Neural crest cell (in vitro differentiated cells): Measurements from ENCODE around the gene LGR6. TPM values are rescaled to one million over a fixed set of nuclear protein-coding genes. Genes with fewer than 3 reads are reported as not detected.

Experiments used
- DNase-seq: peaks from one replicate; pipeline ENCODE4 v3.0.0; 2021; ENCODE audit warnings: low read depth, mixed read lengths, low spot score
- H3K27ac Mint-ChIP-seq: one replicate; pipeline ENCODE4 v1.8.0; 2021; ENCODE audit warnings: mild to moderate bottlenecking, mixed read lengths; ENCODE audit not compliant: unreplicated experiment
- H3K27me3 Mint-ChIP-seq: 2 replicates; pipeline ENCODE4 v1.8.0; 2021; ENCODE audit warnings: low read depth, mild to moderate bottlenecking, mixed read lengths
- H3K36me3 Mint-ChIP-seq: 2 replicates; pipeline ENCODE4 v1.8.0; 2021; ENCODE audit warnings: low read depth, mild to moderate bottlenecking, mixed read lengths
- H3K4me1 Mint-ChIP-seq: 2 replicates; pipeline ENCODE4 v1.8.0; 2021; ENCODE audit warnings: mixed read lengths
- H3K4me3 Mint-ChIP-seq: one replicate; pipeline ENCODE4 v1.8.0; 2021; ENCODE audit warnings: mild to moderate bottlenecking, mixed read lengths
- H3K9me3 Mint-ChIP-seq: 2 replicates; pipeline ENCODE4 v1.8.0; 2021; ENCODE audit warnings: mixed read lengths
- total RNA-seq: library from RNA; stranded (reverse); gene quantifications from 2 replicates; pipeline ENCODE4 v1.2.1, GENCODE V29; 2021
- TF ChIP-seq, protein P1 (sequence below): fragments of 200-600 bp; sonication (generic); conservative IDR thresholded peaks from 2 replicates; pipeline ENCODE4 v1.5.0; 2021; ENCODE audit warnings: antibody characterized with exemption, mild to moderate bottlenecking

The LGR6 gene
- total RNA-seq, 1 donor from 2014 or later: 0.16 TPM

DNA sequence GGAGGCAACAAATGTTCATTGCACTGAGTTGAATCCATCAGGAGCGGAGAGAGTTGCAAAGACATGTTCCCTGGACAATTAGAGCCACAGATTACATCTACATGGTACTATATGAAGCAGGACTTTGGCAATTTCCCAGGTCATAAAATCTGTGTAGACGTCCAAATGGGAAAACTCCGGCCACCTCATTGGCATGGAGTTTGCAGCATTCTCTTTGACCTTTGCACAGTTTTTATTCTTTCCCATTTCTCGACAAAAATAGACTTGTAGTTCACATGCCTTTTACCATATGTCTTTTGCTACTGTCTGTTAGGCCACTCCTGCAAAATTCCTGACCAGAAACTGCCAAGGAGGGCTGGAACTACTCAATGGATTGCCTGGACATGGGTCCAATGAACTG is 100.0 kb downstream of the LGR6 start:
- TF ChIP-seq, protein P1, sequence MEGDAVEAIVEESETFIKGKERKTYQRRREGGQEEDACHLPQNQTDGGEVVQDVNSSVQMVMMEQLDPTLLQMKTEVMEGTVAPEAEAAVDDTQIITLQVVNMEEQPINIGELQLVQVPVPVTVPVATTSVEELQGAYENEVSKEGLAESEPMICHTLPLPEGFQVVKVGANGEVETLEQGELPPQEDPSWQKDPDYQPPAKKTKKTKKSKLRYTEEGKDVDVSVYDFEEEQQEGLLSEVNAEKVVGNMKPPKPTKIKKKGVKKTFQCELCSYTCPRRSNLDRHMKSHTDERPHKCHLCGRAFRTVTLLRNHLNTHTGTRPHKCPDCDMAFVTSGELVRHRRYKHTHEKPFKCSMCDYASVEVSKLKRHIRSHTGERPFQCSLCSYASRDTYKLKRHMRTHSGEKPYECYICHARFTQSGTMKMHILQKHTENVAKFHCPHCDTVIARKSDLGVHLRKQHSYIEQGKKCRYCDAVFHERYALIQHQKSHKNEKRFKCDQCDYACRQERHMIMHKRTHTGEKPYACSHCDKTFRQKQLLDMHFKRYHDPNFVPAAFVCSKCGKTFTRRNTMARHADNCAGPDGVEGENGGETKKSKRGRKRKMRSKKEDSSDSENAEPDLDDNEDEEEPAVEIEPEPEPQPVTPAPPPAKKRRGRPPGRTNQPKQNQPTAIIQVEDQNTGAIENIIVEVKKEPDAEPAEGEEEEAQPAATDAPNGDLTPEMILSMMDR: no peak
- Mint-ChIP-seq H3K4me1 (no peaks in the 10 kb centered on the region), H3K9me3 (no peaks in the 10 kb centered on the region), H3K4me3 (no peak overlapping the region), H3K27ac (no peak overlapping the region), H3K36me3 (no peaks in the 10 kb centered on the region), H3K27me3 (no peaks in the 10 kb centered on the region)
- DNase-seq: no peak

GRCh38 chr1:202302166-202302565 is 108.6 kb downstream of the LGR6 start:
- H3K27ac Mint-ChIP-seq: no peak overlapping the region
- TF ChIP-seq, protein P1: no peak
- no peak for DNase-seq
- no peaks in the 10 kb centered on the region for H3K36me3 Mint-ChIP-seq
- H3K4me1 Mint-ChIP-seq: no peaks in the 10 kb centered on the region
- no peak overlapping the region for H3K4me3 Mint-ChIP-seq
- H3K9me3 Mint-ChIP-seq: no peaks in the 10 kb centered on the region
- no peaks in the 10 kb centered on the region for H3K27me3 Mint-ChIP-seq

- Mint-ChIP-seq H3K9me3 (no peaks in the 10 kb centered on the region), H3K4me3 (no peak overlapping the region), H3K36me3 (no peaks in the 10 kb centered on the region), H3K4me1 (no peaks in the 10 kb centered on the region), H3K27ac (no peak overlapping the region), H3K27me3 (no peaks in the 10 kb centered on the region)
- TF ChIP-seq, protein P1: no peak
- DNase-seq: no peak
Measured at GRCh38 chr1:202304375-202304774, 110.8 kb downstream of the LGR6 start.

DNA sequence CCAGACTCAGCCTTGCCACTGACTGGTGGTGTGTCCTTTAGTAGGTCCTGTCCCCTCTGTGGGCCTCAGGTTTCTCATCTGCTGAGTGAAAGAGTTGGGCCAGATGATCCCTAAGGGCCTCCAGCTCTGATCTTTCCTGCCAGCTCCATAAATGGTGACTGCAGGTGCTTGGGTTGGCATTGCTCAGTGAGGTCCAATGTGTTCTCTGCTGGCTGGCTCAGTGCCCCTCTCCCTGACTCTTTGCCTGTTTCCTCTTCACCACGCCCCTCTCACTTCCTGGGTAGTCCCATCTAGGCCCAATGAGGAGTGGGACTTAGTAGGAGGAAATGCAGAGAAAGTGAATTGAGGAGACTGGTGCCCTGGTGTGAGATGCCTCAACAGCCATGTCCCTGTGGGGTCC is 111.6 kb downstream of the LGR6 start:
- DNase-seq: no peak
- H3K27me3 Mint-ChIP-seq: no peaks in the 10 kb centered on the region
- no peaks in the 10 kb centered on the region for H3K4me1 Mint-ChIP-seq
- H3K9me3 Mint-ChIP-seq: no peaks in the 10 kb centered on the region
- H3K4me3 Mint-ChIP-seq: no peak overlapping the region
- TF ChIP-seq, protein P1: no peak
- H3K36me3 Mint-ChIP-seq: no peaks in the 10 kb centered on the region
- no peak overlapping the region for H3K27ac Mint-ChIP-seq

DNA sequence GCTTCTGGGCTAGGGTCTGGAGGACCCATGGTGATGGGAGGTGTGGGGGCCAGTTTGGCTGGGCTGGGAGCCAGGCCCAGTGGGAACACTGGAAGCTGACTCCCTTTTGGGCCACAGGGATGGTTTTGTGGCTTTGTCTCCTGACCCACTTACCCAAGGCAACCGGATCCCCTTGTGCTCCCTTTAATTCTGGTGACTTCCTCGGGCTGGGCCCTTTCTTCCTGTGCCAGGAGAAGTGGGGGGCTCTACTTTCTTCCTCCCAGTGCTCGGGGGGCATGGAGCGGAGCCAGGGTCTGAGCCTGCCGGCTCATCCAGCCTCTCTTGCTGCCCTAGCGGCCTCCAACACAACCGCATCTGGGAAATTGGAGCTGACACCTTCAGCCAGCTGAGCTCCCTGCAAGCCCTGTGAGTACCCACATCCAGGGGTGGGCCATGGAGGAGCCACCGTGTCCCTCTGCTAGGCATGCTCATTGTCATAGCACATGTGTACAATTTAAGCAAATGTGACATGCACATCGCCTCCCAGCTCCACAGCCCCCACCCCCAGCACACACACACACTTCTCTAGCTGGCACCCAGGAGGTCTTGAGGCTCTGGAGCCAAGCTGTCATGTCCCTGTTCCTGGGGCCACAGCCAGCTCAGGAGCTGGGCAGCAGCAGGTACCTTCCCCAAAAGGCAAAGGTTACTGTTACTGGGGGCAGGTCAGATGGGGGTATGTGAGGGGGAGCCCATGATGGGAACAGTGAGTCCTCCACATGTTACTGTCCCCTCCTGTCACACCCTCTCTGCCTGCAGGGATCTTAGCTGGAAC is 113.1 kb downstream of the LGR6 start:
- DNase-seq: no peak
- Mint-ChIP-seq H3K27me3 (no peaks in the 10 kb centered on the region), H3K36me3 (no peaks in the 10 kb centered on the region), H3K4me3 (no peak overlapping the region), H3K9me3 (no peaks in the 10 kb centered on the region), H3K27ac (no peak overlapping the region), H3K4me1 (no peaks in the 10 kb centered on the region)
- TF ChIP-seq, protein P1: no peak
